Activated T-helper 1 cell treated with Interleukin-2 at 50 U/mL for 16 hours (primary cell): ENCODE data around the gene HES1.

Source experiments
- DNase-seq: peaks from one replicate; pipeline ENCODE4 v3.0.0-alpha.2; 2020; ENCODE audit warnings: low read depth

HES1 gene

DNA sequence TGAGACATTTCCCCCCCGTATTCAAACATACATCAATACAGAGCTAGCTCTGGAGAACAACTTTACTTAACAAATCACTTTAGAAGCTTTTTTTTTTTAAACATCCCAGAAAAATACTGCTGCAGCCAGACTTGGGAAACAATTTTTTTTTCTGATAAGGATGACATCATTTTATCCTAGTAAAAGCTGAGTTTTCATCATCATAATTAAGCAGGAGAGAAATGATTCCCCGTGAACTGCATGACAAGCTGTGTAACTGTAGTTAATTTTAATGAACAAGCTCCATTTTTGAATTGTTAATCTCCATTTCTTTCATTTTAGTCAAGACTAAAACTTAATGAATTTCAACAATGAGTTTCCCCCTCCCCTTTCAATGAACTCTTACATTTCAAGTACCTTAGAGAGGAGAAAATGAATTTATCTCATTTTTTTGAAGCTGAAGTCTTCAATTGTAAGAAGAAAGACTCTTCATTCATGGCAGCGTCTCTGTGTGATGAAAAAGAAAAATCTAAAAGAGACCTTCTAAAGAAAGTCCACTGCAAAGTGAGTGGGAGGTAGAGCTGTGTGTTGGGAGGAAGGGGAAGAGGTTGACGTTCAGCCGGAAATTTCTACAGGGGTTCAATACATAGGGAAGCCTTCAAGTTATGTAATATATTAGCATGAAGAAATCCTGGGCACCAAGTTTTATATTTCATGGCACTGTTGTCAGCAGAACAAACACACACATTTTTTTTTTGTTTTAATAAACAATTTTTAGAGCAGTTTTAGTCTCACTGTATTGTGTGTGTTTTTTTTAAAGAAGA lies 31.7 kb downstream of the HES1 start:
- DNase-seq = no peak

DNA sequence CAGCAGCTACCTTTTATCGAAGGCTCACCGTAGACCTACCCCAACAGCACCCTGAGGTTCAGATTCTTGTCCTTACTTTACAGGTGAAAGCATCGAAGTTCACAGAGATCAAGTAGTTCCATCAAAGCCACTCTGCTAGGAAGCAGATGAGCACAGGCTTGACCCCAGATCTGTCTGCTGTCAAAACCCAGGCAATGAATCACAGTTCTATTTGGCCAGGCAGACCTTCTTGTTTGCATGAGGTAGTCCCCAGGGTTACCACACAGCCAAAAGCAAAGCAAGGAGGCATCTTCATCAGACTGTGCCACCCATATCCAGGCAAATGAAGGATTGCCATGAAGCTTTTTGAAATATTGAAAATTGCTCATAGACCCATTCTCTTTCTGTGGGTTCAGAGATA lies 33.0 kb downstream of the HES1 start:
- DNase-seq = no peak

DNA sequence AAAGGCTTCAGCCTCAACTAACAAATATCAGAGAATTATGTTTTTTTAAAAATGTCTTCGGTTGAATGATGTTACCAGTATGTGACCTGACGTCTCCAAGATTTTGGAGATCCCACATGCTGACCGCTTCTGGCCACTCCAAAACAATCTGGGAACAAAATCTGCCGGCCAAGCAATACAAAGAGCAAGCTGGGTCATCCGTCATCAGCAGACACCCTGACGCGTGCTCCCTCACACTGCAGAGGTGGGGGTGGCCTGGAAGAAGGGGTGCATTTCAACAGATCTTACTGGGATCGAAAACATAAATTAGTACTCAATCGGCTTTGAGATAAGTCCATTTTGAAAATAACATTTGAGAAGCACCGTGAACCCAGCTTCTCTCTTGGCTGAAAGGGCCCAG lies 33.6 kb downstream of the HES1 start:
- DNase-seq = no peak

DNA sequence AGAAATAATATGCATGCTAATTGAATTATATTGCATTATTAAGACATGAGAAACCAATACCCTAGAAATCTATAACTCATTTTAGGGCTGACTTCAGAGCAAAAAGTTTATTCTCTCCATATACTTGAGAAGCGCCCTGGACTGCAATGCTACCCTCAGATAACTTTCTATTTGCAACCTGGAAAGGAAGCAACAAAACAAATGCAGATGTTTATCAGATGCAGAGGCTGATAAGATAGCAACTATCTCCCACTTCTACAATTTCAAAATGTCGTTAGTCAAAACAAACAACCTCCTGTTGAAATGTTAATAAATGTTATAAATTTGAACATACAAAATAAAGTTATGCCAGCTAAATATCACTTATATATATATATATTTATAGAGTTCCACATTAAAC lies 34.8 kb downstream of the HES1 start:
- no peak for DNase-seq

DNA sequence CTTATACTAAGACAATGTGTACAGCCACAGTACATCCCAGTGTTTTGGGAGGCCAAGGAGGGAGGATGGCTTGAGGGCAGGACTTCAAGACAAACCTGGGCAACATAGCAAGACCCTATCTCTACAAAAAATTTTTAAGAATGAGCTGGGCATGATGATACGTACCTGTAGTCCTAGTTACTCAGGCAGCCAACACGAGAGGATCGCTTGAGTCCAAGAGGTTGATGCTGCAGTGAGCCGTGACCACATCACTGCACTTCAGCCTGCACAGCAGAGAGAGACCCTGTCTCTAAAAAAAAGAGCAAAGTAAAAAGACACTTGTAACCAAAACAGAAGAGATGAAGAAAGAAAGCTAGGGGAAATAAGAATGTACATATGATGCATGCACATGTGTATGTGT lies 38.5 kb downstream of the HES1 start:
- DNase-seq = no peak

DNA sequence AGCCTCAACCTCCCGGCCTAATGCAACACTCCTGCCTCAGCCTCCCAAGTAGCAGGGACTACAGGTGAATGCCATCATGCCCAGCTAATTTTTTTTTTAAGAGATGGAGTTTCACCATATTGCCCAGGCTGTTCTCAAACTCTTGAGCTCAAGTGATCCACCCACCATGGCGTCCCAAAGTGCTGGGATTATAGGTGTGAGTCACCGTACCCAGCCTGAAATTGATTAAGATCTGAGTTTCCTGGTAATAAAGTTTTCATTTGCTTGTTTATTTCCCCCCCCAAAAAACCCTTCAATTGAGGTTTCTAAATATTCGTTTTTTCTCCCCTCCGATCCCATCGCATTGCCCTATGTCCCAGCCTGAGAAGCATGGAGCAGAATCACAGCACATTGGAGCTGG lies 39.0 kb downstream of the HES1 start:
- no peak for DNase-seq

DNA sequence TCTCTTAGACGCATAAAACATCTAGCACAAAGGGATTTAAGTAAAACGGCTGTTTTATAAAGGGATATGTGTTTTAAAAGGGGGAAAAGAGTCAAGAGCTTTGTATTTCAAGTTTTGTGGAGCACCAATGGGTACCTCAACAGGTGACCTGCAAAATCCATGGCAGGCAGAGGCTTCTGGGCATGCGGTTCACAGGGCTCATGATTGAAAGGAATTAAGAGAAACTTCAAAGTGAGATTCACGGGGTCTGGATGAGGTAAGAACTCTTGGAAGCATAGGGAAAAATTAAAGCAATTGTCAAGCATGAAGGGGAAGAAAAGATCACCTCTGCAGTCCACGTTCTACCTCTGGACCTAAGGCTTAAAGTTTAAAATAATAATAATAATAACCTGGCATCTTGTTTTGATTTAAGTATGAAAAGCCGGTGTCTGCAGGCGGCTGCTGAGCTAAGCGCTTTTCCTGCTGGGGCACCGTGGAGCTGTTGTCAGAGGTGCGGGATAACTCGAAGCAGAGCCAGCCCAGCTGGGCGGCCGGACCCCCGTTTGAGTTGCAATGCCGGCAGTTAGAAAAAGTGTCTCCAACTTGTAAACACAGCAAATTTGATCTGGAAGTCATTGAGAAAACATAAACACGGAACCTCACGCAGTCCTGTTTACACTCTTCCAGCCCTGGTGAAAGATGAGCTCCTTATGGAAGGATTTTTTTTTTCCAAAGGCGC lies 40.5 kb downstream of the HES1 start:
- DNase-seq = no peak

DNA sequence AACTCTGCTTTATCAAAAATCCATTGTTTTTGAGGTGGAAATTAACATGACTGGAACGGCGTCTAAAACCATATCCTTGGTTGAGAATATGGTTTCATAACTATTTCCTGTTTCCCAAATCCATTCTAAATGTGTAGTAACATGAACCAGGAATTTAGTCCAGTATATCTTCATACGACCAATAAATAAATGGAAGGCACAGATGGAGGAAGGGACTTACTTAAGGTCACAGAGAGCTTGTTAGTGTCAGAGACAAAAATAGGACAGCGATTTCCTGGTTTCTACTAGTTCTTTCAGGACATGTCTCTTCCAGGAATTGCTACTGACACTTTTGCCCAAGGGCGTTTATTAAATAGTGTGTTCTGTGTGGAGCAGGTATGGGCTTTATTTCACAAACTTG lies 41.2 kb downstream of the HES1 start:
- no peak for DNase-seq

DNA sequence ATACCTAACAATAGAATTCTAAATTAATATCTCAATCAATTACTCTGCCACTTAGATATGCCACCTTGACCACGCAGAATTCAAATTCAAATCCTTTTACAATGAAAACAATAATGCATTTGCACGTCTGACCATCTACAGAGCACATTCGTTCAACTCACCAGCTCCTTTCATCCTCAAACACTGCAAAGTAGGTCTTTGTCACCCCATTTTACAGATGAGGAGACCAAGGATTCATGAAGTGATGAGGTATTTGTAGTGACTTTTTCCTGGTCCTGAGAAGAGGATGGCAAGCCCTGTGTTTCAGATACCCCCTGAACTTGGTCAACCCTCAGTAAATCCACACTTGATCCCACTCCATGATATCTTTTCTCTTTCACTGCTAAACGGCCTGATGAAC lies 42.2 kb downstream of the HES1 start:
- no peak for DNase-seq

DNA sequence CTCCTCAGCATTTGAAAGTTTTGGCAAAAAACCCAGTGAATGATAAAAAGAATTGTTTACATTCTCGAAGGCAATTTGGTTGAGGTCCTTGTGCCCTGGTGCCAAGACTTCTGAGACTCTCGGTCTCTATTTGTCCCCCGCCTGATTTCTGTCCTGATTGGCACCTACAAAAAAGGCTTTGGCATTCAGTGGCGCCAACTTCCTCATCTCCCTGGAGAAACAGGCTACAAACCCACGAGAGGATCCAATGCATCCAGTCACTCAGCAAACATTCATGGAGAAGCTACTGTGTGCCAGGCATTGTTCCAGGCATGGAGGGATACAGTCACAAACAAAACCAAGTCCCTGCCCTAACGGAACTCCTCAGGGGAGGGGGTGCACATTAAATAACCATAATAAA lies 42.7 kb downstream of the HES1 start:
- DNase-seq = no peak

DNA sequence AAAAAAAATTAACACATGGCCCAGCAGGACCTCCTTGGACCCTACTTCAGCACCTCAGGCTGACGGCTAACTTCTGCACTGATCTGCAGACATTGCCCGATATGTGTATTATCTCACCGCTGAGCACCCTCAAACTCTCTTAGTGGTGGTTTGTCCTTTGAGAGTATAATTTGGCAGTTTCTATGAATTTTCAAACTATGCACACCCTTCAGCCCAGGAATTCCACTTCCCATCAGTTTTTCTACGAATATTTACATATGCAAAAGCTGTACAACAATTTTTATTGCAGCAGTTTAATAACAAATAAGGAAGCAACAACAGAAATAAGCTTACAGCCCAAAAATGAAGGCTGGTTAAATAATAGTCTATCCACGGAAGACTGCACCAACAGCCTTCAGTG lies 44.6 kb downstream of the HES1 start:
- no peak for DNase-seq

DNA sequence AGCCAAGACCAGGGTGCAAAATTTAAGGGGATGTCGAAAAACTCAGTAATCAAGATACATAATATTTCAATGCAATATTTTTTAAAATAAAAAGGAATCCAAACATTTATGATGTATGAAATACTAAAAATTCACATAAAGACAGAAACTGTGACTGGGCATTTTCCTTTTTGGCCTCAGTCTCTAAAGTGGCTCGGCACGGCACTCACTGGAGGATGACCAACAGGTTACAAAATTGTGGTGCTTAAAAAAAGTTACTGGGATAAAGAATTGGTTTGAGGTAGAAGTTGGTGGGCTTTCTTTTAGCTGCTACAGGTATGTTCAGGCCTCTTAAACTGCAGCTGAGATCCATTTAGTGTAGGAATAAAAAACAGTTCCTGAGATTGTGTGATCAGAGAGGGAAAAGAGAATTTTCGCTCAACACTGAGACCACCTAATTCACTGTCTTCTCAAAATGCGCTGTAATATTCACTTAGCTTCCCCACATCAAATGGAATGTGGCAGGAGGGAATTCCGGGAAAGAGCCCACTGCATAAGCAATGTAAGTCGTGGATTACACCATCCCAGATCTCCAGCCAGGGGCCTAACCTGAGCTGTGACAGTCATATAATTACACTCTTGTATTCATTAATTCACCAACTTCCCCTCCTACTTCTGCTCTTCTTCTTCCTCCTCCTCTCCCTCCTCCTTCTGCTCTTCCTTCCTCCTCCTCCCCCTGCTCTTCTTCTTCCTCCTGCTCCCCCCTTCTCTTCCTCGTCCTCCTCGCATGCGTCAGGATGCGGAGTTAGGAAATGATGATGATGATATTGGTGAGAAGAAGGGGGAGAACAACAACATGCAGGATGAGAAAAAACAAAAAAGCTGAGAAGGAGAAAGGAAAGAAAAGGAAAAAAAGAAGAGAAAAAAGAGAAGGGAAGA lies 45.9 kb downstream of the HES1 start:
- no peak for DNase-seq

DNA sequence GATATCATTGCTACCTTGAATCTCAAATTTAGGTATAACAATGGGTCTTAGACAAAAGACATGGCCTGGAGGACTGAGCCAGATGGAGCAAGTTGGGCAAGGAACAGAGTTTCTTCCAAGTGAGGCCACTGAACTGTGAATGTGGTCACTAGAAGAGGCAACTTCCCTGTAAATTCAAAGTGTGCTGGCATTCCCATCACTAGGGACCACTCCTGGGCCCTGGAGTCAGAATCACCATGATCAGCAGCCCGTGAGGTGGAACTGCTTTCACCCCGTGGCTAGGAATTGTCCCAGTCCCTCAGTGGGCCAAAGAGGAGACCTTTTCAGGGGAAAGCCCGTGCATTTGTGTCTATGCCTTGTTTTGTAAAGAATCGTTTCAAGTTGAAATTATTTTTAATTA lies 47.3 kb downstream of the HES1 start:
- DNase-seq = no peak

DNA sequence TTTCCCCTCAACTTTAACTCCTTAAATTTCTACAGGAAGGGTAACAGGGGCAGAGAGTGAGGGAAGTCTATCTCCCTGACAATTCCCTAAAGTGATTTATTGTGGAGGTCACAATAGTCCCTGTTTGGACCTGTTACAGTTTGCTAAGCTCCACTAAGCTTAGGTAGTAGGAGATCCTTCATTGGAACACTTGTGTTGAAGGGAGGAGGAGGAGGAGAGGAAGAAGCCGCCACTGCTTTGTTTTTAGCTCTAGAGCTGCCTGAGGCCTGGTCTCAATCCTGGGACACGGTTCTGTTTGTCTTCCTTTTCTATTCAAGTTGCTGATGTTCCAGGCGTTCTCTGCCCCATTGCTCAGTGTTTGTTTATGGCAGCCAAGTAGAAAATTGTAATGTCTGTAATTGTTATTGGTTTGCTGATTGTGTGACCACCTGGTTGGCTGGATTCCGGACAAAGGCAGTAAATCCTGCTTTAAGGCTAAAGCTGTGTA lies 48.4 kb downstream of the HES1 start:
- DNase-seq = no peak

DNA sequence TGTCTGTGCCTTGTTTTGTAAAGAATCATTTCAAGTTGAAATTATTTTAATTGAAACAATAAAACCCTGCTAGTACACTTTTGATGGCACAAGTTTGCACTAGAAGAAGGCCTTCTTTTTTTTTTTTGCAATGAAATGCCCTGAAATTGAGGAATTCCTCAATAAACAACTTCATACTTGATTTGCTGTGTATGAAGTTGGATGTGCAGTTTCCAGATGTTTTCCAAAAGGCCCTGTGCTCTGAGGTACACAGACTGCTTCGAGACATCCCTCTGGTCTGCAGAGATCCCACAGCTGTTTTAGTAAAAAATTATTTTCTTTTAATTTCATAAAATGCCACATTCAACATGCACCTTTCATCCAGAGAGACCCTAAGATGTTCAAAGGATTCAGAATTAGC lies 48.9 kb downstream of the HES1 start:
- no peak for DNase-seq

DNA sequence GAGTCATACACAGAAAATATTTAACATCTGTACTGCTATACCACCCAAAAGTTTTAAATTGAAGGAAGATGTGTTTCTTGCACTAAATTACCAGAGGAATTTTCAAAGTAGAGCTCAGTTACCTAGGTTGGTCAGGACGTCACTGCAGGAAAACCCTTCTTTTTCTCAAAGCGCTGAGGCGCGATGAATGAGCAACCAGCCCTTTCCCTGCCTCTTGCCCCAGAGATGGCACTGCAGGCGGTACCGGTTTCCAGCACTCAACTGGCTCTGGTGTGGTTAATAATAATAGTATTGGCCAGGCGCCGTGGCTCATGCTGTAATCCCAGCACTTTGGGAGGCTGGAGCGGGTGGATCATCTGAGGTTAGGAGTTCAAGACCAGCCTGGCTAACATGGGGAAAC lies 49.3 kb downstream of the HES1 start:
- no peak for DNase-seq

DNA sequence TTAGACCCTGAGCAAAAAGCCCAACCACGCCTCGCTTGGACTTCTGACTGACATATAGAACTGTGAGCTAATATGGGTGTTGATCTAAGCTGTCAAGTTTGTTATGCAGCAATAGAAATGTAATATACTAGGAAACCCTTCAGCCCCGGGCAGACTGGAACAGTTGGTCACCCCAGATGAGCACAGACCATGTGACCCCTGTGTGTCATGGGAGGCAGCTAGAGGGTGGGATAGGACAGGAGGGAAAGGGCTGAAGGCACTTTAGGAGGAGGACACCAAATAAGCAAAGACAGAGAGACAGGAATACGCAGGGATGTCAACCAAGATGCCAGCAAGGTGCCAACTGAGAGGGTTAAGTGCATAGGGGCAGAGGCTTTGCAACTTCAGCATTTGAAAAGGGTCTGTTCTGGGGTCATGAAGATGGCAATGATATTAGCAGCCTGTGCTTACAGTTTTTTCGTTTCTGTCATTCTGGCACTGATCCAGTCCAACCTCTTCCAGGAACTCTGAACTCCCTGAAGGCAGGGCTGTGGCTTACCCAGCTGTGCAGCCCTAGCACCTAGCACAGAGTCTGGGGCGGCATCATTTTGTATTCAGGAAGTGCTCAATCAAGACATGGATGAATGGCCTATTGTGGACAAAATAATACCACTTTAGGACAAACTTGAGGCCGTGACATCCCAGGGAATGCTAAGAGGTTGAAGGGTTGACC lies 51.4 kb downstream of the HES1 start:
- DNase-seq = no peak
